H9 (cell line): ENCODE measurements around the gene BMERB1. TPM values are rescaled to one million over a fixed set of nuclear protein-coding genes. Genes with fewer than 3 reads are reported as not detected.

Experiments used
- DNase-seq: peaks from one replicate; pipeline ENCODE4 v3.0.0-alpha.2; 2017
- H2AFZ ChIP-seq: one replicate; pipeline ENCODE4 v1.6.1; 2013; ENCODE audit warnings: mild to moderate bottlenecking, low read length, control low read depth, moderate library complexity
- H2AK5ac ChIP-seq: 2 replicates; pipeline ENCODE4 v1.6.1; 2013; ENCODE audit warnings: low read length, control low read depth, mixed read lengths; ENCODE audit not compliant: insufficient read length
- H2BK120ac ChIP-seq: one replicate; pipeline ENCODE4 v1.6.1; 2013; ENCODE audit warnings: low read depth, mild to moderate bottlenecking, low read length, control low read depth, inconsistent platforms; ENCODE audit not compliant: poor library complexity, severe bottlenecking
- H2BK12ac ChIP-seq: 2 replicates; pipeline ENCODE4 v1.6.1; 2013; ENCODE audit warnings: low read length, control low read depth, mixed read lengths, low read depth; ENCODE audit not compliant: insufficient read length
- H2BK15ac ChIP-seq: 2 replicates; pipeline ENCODE4 v1.6.1; 2013; ENCODE audit warnings: low read depth, low read length, control low read depth
- H2BK20ac ChIP-seq: one replicate; pipeline ENCODE4 v1.6.1; 2013; ENCODE audit warnings: low read depth, mild to moderate bottlenecking, low read length, control low read depth, inconsistent platforms; ENCODE audit not compliant: poor library complexity, severe bottlenecking
- H2BK5ac ChIP-seq: 2 replicates; pipeline ENCODE4 v1.6.1; 2013; ENCODE audit warnings: low read length, control low read depth, mixed read lengths; ENCODE audit not compliant: insufficient read length
- H3K14ac ChIP-seq: 2 replicates; pipeline ENCODE4 v1.6.1; 2013; ENCODE audit warnings: low read length, control low read depth; ENCODE audit not compliant: insufficient read depth
- H3K18ac ChIP-seq: 2 replicates; pipeline ENCODE4 v1.6.1; 2013; ENCODE audit warnings: low read depth, mild to moderate bottlenecking, mixed read lengths, low read length, control low read depth; ENCODE audit not compliant: insufficient read length
- H3K23ac ChIP-seq: 2 replicates; pipeline ENCODE4 v1.6.1; 2013; ENCODE audit warnings: low read length, control low read depth, mixed read lengths, low read depth; ENCODE audit not compliant: insufficient read length
- H3K23me2 ChIP-seq: 2 replicates; pipeline ENCODE4 v1.6.1; 2013; ENCODE audit warnings: low read depth, mild to moderate bottlenecking, mixed read lengths, low read length, control low read depth; ENCODE audit not compliant: insufficient read length, poor library complexity, severe bottlenecking
- H3K27ac ChIP-seq: 2 replicates; pipeline ENCODE4 v1.5.1; 2013; ENCODE audit warnings: low read length, control low read depth, mixed read lengths, low read depth; ENCODE audit not compliant: insufficient read length
- H3K27me3 ChIP-seq: 2 replicates; pipeline ENCODE4 v1.6.1; 2013; ENCODE audit warnings: low read length, control low read depth, inconsistent platforms; ENCODE audit not compliant: insufficient read depth
- H3K4ac ChIP-seq: 2 replicates; pipeline ENCODE4 v1.6.1; 2013; ENCODE audit warnings: low read depth, mild to moderate bottlenecking, control low read depth, inconsistent platforms, low read length, moderate library complexity
- H3K4me1 ChIP-seq: 2 replicates; pipeline ENCODE4 v1.6.1; 2013; ENCODE audit warnings: low read length, control low read depth, inconsistent platforms; ENCODE audit not compliant: insufficient read depth
- H3K4me2 ChIP-seq: 2 replicates; pipeline ENCODE4 v1.6.1; 2013; ENCODE audit warnings: low read length, control low read depth, mixed read lengths; ENCODE audit not compliant: insufficient read length, insufficient read depth
- H3K56ac ChIP-seq: 2 replicates; pipeline ENCODE4 v1.6.1; 2013; ENCODE audit warnings: low read depth, mild to moderate bottlenecking, mixed read lengths, low read length, control low read depth; ENCODE audit not compliant: insufficient read length
- H3K79me1 ChIP-seq: 2 replicates; pipeline ENCODE4 v1.6.1; 2013; ENCODE audit warnings: low read depth, mild to moderate bottlenecking, moderate library complexity, low read length, control low read depth, inconsistent platforms; ENCODE audit not compliant: insufficient read depth, poor library complexity, severe bottlenecking
- H3K79me2 ChIP-seq: 2 replicates; pipeline ENCODE4 v1.6.1; 2013; ENCODE audit warnings: low read length, control low read depth, inconsistent platforms; ENCODE audit not compliant: insufficient read depth
- H3K9ac ChIP-seq: 2 replicates; pipeline ENCODE4 v1.6.1; 2013; ENCODE audit warnings: low read length, control low read depth, mixed read lengths; ENCODE audit not compliant: insufficient read length; ENCODE audit errors: extremely low read depth
- H3K9me3 ChIP-seq: one replicate; pipeline ENCODE4 v1.6.1; 2013; ENCODE audit warnings: low read depth, low read length, inconsistent platforms; ENCODE audit not compliant: control insufficient read depth
- H3T11ph ChIP-seq: one replicate; pipeline ENCODE4 v1.6.1; 2013; ENCODE audit warnings: mild to moderate bottlenecking, low read length, control low read depth, inconsistent platforms
- H4K20me1 ChIP-seq: one replicate; pipeline ENCODE4 v1.6.1; 2013; ENCODE audit not compliant: control insufficient read depth, insufficient read length, insufficient read depth
- H4K5ac ChIP-seq: 2 replicates; pipeline ENCODE4 v1.6.1; 2013; ENCODE audit warnings: low read depth, mild to moderate bottlenecking, mixed read lengths, low read length, control low read depth; ENCODE audit not compliant: insufficient read length
- H4K8ac ChIP-seq: replicated peaks from 2 replicates; pipeline ENCODE4 v1.6.1; 2013; ENCODE audit warnings: low read length, control low read depth, mixed read lengths, low read depth; ENCODE audit not compliant: insufficient read length
- H4K91ac ChIP-seq: 2 replicates; pipeline ENCODE4 v1.6.1; 2013; ENCODE audit warnings: low read depth, mild to moderate bottlenecking, moderate library complexity, mixed read lengths, low read length, control low read depth; ENCODE audit not compliant: insufficient read length
- H3K27ac Mint-ChIP-seq, 3 experiments: 2 replicates in 2 of 3; 3 replicates in 1 of 3; pipeline ENCODE4 v1.8.0; 2020 to 2021; ENCODE audit warnings: mixed read lengths in 3 of 3, mild to moderate bottlenecking in 1 of 3, moderate library complexity in 1 of 3
- H3K27me3 Mint-ChIP-seq: 2 replicates; pipeline ENCODE4 v1.8.0; 2021; ENCODE audit warnings: low read depth, mild to moderate bottlenecking, moderate library complexity, mixed read lengths
- H3K36me3 Mint-ChIP-seq, 3 experiments: 2 replicates in 2 of 3; 3 replicates in 1 of 3; pipeline ENCODE4 v1.8.0; 2020 to 2021; ENCODE audit warnings: low read depth in 3 of 3, mixed read lengths in 3 of 3; ENCODE audit not compliant: insufficient read depth in 1 of 3
- H3K4me1 Mint-ChIP-seq, 2 experiments: 2 replicates each; pipeline ENCODE4 v1.8.0; 2020; ENCODE audit warnings: mixed read lengths in 2 of 2
- H3K4me3 Mint-ChIP-seq, 2 experiments: 2 replicates in 1 of 2; 3 replicates in 1 of 2; pipeline ENCODE4 v1.8.0; 2020 to 2021; ENCODE audit warnings: mild to moderate bottlenecking in 2 of 2, mixed read lengths in 2 of 2, moderate library complexity in 1 of 2
- H3K9me3 Mint-ChIP-seq, 2 experiments: 2 replicates in 1 of 2; 3 replicates in 1 of 2; pipeline ENCODE4 v1.8.0; 2020; ENCODE audit warnings: mild to moderate bottlenecking in 2 of 2, mixed read lengths in 2 of 2, moderate library complexity in 1 of 2
- WGBS: extraction: QIAGEN DNeasy Blood & Tissue Kit; methylation state at CpG from one replicate; pipeline ENCODE4 v1.1.7; 2013; ENCODE audit warnings: missing lambda C conversion rate, low lambda C conversion rate, mixed read lengths; ENCODE audit not compliant: insufficient read length; ENCODE audit errors: extremely low coverage; 5-methylcytosine and 5-hydroxymethylcytosine counted together
- total RNA-seq: library from RNA; stranded (reverse); gene quantifications from 2 replicates; pipeline ENCODE4 v1.2.1, GENCODE V29; 2021
- TF ChIP-seq, protein P1 (sequence below): fragments of 200-600 bp; sonication (generic); conservative IDR thresholded peaks from 3 replicates; pipeline ENCODE4 v1.8.0; 2021; ENCODE audit warnings: antibody characterized with exemption, mild to moderate bottlenecking

Gene BMERB1
- total RNA-seq, 1 experiment from 2014 or later, result 19.5 TPM

- H3K27me3 ChIP-seq, result no peaks in the 10 kb centered on the region
- H3K23me2 ChIP-seq, result no peaks in the 10 kb centered on the region
- no peak overlapping the region for H3K4me2 ChIP-seq
- DNase-seq, result no peak
- no peak overlapping the region for H3K23ac ChIP-seq
- no peaks in the 10 kb centered on the region for H3K79me2 ChIP-seq
- H3K9ac ChIP-seq, result no peak overlapping the region
- no peaks in the 10 kb centered on the region for H3K79me1 ChIP-seq
- no peak overlapping the region for H3K18ac ChIP-seq
- no peak overlapping the region for H2AFZ ChIP-seq
- H4K8ac ChIP-seq, result no peak overlapping the region
- no peaks in the 10 kb centered on the region for H3K9me3 ChIP-seq
- no peak overlapping the region for H3K27ac Mint-ChIP-seq
- H2BK15ac ChIP-seq, result no peak overlapping the region
- H3K4ac ChIP-seq, result no peak overlapping the region
- no peak overlapping the region for H2BK20ac ChIP-seq
- peaks cover 20 to 87% (median 56%) of the 10 kb centered on the region in 3 experiments; a peak in 6 of 7 replicates for H3K36me3 Mint-ChIP-seq
- H3K4me3 Mint-ChIP-seq, result no peak overlapping the region
- no peak overlapping the region for H4K91ac ChIP-seq
- H3K4me1 ChIP-seq, result no peaks in the 10 kb centered on the region
- WGBS, result no CpG with 5 or more reads among the region's 4 CpGs
- no peak overlapping the region for H3K14ac ChIP-seq
- no peak overlapping the region for H2AK5ac ChIP-seq
- no peaks in the 10 kb centered on the region for H3K4me1 Mint-ChIP-seq
- no peak overlapping the region for H2BK5ac ChIP-seq
- no peak overlapping the region for H4K5ac ChIP-seq
- no peak overlapping the region for H3T11ph ChIP-seq
- H3K9me3 Mint-ChIP-seq, result no peaks in the 10 kb centered on the region
- no peak overlapping the region for H3K27ac ChIP-seq
- no peak overlapping the region for H3K56ac ChIP-seq
- TF ChIP-seq, protein P1, sequence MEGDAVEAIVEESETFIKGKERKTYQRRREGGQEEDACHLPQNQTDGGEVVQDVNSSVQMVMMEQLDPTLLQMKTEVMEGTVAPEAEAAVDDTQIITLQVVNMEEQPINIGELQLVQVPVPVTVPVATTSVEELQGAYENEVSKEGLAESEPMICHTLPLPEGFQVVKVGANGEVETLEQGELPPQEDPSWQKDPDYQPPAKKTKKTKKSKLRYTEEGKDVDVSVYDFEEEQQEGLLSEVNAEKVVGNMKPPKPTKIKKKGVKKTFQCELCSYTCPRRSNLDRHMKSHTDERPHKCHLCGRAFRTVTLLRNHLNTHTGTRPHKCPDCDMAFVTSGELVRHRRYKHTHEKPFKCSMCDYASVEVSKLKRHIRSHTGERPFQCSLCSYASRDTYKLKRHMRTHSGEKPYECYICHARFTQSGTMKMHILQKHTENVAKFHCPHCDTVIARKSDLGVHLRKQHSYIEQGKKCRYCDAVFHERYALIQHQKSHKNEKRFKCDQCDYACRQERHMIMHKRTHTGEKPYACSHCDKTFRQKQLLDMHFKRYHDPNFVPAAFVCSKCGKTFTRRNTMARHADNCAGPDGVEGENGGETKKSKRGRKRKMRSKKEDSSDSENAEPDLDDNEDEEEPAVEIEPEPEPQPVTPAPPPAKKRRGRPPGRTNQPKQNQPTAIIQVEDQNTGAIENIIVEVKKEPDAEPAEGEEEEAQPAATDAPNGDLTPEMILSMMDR, result no peak
- H3K27me3 Mint-ChIP-seq, result no peaks in the 10 kb centered on the region
- H2BK12ac ChIP-seq, result no peak overlapping the region
- H2BK120ac ChIP-seq, result no peak overlapping the region
- H4K20me1 ChIP-seq, result no peaks in the 10 kb centered on the region
Observed at GRCh38 chr16:15617901-15618300, 183.5 kb downstream of the BMERB1 start.
